Esophagus squamous epithelium (tissue), 4 donors: Measurements from ENCODE around the gene ANKFN1.

ENCODE experiments used
- POLR2A ChIP-seq, 4 donors: fragments of 450-650 bp; IDR thresholded peaks; one replicate each; pipeline ENCODE4 v1.6.1; 2017; ENCODE audit warnings: antibody characterized with exemption in 4 of 4, mild to moderate bottlenecking in 4 of 4, moderate library complexity in 3 of 4
- TF ChIP-seq, protein P1 (sequence below), 6 experiments: fragments of 450-650 bp in 4 of 6; fragments of 200-600 bp in 2 of 6; sonication (generic) in 2 of 6; IDR thresholded peaks; one replicate each; pipeline ENCODE4 v1.5.1; 2016 to 2019; ENCODE audit warnings: antibody characterized with exemption in 6 of 6, mild to moderate bottlenecking in 4 of 6, moderate library complexity in 4 of 6

DNA sequence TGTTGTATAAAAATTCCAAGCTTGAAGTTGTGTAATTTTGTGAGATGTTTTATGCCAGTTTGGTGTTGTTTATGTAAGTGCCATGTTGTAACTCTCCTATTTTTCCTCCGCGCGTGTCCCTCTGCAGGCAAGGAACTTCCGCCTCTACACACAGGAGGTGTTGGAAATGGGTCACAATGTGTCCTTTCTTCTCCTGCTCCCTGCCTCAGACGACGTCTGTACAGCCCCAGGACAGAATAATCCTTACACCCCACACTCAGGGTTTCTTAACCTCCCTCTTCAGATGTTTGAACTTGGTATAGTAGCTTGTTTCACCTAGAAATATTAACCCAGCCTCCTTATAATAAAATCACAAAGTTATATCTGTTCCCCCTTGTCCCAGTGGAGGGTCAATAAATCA, 329.0 kb downstream of the ANKFN1 start:
- TF ChIP-seq, protein P1, sequence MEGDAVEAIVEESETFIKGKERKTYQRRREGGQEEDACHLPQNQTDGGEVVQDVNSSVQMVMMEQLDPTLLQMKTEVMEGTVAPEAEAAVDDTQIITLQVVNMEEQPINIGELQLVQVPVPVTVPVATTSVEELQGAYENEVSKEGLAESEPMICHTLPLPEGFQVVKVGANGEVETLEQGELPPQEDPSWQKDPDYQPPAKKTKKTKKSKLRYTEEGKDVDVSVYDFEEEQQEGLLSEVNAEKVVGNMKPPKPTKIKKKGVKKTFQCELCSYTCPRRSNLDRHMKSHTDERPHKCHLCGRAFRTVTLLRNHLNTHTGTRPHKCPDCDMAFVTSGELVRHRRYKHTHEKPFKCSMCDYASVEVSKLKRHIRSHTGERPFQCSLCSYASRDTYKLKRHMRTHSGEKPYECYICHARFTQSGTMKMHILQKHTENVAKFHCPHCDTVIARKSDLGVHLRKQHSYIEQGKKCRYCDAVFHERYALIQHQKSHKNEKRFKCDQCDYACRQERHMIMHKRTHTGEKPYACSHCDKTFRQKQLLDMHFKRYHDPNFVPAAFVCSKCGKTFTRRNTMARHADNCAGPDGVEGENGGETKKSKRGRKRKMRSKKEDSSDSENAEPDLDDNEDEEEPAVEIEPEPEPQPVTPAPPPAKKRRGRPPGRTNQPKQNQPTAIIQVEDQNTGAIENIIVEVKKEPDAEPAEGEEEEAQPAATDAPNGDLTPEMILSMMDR (IDR thresholded peaks at IDR 0.05), result no peak
- TF ChIP-seq POLR2A (IDR thresholded peaks at IDR 0.05), result no peak
